ENCODE data around the gene HMCN2. TPM values are rescaled to one million over a fixed set of nuclear protein-coding genes. Genes with fewer than 3 reads are reported as not detected.

HMCN2 gene
- polyA plus RNA-seq, 3 donors = 0.83 to 0.89 (median 0.86) TPM

GRCh38 chr9:130288926-130289690 is 23.5 kb downstream of the HMCN2 start:
- DNase-seq (ENCODE audit: low read depth in 3 of 3, low spot score in 2 of 3) = no peak

GRCh38 chr9:130289711-130290241 is 24.2 kb downstream of the HMCN2 start:
- DNase-seq (ENCODE audit: low read depth in 3 of 3, low spot score in 2 of 3) = no peak

GRCh38 chr9:130290291-130291181 is 25.0 kb downstream of the HMCN2 start:
- DNase-seq (ENCODE audit: low read depth in 3 of 3, low spot score in 2 of 3) = peak in 1 of 3 donors; percentile 44

GRCh38 chr9:130291474-130291873 is 25.9 kb downstream of the HMCN2 start:
- no peak for DNase-seq (ENCODE audit: low read depth in 3 of 3, low spot score in 2 of 3)

GRCh38 chr9:130292106-130292505 is 26.5 kb downstream of the HMCN2 start:
- no peak for DNase-seq (ENCODE audit: low read depth in 3 of 3, low spot score in 2 of 3)

GRCh38 chr9:130294664-130295063 is 29.1 kb downstream of the HMCN2 start:
- DNase-seq (ENCODE audit: low read depth in 3 of 3, low spot score in 2 of 3) = no peak

- no peak for DNase-seq (ENCODE audit: low read depth in 3 of 3, low spot score in 2 of 3)
Observed at GRCh38 chr9:130295431-130295830, 29.9 kb downstream of the HMCN2 start.

- no peak for DNase-seq (ENCODE audit: low read depth in 3 of 3, low spot score in 2 of 3)
Observed at GRCh38 chr9:130295945-130296782, 30.6 kb downstream of the HMCN2 start.

GRCh38 chr9:130296783-130297055 is 31.2 kb downstream of the HMCN2 start:
- no peak for DNase-seq (ENCODE audit: low read depth in 3 of 3, low spot score in 2 of 3)

GRCh38 chr9:130297371-130297770 is 31.8 kb downstream of the HMCN2 start:
- no peak for DNase-seq (ENCODE audit: low read depth in 3 of 3, low spot score in 2 of 3)

GRCh38 chr9:130298662-130299279 is 33.2 kb downstream of the HMCN2 start:
- peak in 1 of 3 donors; percentile 54 for DNase-seq (ENCODE audit: low read depth in 3 of 3, low spot score in 2 of 3)

- DNase-seq (ENCODE audit: low read depth in 3 of 3, low spot score in 2 of 3) = no peak
Observed at GRCh38 chr9:130299785-130300615, 34.4 kb downstream of the HMCN2 start.

- no peak for DNase-seq (ENCODE audit: low read depth in 3 of 3, low spot score in 2 of 3)
Observed at GRCh38 chr9:130300739-130301138, 35.2 kb downstream of the HMCN2 start.

- DNase-seq (ENCODE audit: low read depth in 3 of 3, low spot score in 2 of 3) = no peak
Observed at GRCh38 chr9:130301483-130302286, 36.1 kb downstream of the HMCN2 start.

GRCh38 chr9:130302785-130303612 is 37.4 kb downstream of the HMCN2 start:
- no peak for DNase-seq (ENCODE audit: low read depth in 3 of 3, low spot score in 2 of 3)

- DNase-seq (ENCODE audit: low read depth in 3 of 3, low spot score in 2 of 3) = no peak
Observed at GRCh38 chr9:130303613-130304055, 38.1 kb downstream of the HMCN2 start.

- no peak for DNase-seq (ENCODE audit: low read depth in 3 of 3, low spot score in 2 of 3)
Observed at GRCh38 chr9:130304116-130304515, 38.6 kb downstream of the HMCN2 start.

- DNase-seq (ENCODE audit: low read depth in 3 of 3, low spot score in 2 of 3) = no peak
Observed at GRCh38 chr9:130304643-130305042, 39.1 kb downstream of the HMCN2 start.

All from right renal cortex interstitium (tissue), 3 donors.